Measurements from ENCODE around the gene NBPF4.
"Not testable (repeated sequence)": the region's sequence is repeated elsewhere in the genome, so short reads cannot be mapped to it uniquely, and the experiment has no call there.

NBPF4 gene

DNA sequence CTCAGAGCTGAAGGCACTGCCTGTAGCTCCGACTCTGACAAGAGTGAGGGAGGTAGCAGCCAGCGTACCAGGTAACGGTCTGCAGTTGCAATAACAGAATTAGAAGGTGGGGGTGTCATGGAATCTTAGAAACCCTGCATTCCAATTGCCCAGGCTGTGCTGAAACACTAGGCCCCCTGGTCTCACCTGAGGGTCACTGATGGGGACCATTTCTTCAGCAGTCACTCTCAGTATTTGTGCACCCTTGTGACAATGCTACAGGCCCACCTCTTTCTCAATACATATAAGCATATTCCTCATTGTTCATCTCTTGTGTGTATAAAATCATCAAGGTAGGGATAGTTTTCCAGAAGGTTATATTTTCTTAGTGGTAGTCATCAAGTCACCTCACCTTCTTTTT, at the start of gene NBPF4:
NBPF4 (minus strand) TSS at position 101 of the 400 bp plus-strand sequence. CDS start 315 bp downstream, outside the sequence.
- not testable (repeated sequence) for H3K4me3 ChIP-seq

GRCh38 chr1:108282528-108283257, 38.8 kb upstream of the NBPF4 start:
- H3K4me3 ChIP-seq, H3K27ac ChIP-seq: not testable (repeated sequence)

More for the DNA sequence above, at the start of gene NBPF4:
- not testable (repeated sequence) for H3K27ac ChIP-seq

DNA sequence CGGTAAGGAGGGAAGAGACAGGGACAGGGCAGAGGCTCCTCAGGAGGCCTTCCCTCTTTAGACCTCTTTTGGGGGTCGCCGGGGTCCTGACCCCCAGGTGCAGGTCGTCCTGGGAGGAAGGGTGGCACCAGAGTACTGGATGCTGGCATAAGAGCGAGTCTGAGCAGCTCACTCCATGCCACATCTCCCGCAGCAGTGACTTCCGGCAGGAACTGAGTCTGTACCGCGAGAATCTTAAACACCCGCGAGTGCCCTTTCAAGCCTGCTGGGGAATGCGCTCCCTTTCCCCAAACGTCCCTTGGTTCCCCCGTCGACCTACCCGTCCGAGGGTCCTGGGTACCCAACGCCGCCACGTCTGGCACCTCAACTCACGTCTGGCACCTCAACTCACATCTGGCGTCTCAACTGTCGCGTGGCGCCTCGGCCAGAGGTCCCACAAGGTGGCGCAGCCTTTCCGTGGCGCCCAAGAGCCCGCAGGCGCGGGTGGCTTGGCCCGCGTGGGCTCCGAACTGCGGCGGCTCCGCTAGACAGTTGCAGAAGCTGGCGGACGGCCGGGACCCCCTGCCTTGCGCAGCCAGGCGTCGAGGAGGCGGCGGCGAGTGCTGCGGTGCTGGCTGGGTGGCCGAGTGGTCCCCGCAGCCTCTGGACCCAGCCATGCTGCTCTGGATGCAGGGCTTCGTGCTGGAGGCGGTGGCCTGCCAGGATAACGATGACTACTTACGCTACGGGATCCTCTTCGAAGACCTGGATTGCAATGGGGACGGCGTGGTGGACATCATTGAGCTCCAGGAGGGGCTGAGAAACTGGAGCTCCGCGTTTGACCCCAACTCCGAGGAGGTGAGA, 28.8 kb upstream of the NBPF4 start:
- H3K4me3 ChIP-seq, H3K27ac ChIP-seq: not testable (repeated sequence)

DNA sequence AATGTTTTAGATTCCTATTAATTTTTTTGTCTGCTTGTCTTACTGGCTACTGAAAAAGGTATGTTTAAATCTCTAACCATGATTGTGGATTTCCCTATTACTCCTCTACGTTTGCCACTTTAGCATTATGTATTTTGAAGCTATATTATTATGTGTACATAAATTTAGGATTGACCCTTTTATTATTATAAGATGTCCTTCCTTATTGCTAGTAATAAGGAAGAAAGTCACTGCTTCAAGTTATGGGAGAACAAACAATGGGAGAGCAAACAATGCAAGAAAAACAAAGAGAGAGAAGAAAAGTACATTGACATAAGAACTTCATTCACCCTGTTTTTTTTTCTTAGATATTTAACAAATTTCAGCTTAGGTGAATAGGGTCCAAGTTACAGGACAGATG, 23.2 kb upstream of the NBPF4 start:
- H3K4me3 ChIP-seq, H3K27ac ChIP-seq: not testable (repeated sequence)

DNA sequence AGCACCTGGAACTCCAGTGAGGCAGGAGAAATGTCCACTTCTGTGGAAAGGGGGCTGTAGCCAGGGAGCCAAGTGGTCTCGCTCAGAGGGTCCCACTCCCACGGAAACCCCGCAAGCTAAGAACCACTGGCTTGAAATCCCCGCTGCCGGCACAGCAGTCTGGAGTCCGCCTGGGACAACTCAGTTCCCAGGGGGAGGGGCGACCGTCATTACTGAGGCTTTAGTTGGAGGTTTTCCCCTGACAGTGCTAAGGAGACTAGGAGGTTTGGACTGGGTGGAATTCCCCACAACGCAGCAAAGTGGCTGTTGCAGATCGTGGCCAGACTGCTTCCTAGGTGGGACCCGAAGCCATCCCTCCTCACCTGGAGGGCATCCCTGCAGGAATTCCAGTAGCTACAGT, 18.1 kb upstream of the NBPF4 start:
- H3K27ac ChIP-seq, result not testable (repeated sequence)

GRCh38 chr1:108261519-108261918, 17.6 kb upstream of the NBPF4 start:
- H3K27ac ChIP-seq, H3K4me3 ChIP-seq: not testable (repeated sequence)

More for the DNA sequence above, 18.1 kb upstream of the NBPF4 start:
- H3K4me3 ChIP-seq, result not testable (repeated sequence)

DNA sequence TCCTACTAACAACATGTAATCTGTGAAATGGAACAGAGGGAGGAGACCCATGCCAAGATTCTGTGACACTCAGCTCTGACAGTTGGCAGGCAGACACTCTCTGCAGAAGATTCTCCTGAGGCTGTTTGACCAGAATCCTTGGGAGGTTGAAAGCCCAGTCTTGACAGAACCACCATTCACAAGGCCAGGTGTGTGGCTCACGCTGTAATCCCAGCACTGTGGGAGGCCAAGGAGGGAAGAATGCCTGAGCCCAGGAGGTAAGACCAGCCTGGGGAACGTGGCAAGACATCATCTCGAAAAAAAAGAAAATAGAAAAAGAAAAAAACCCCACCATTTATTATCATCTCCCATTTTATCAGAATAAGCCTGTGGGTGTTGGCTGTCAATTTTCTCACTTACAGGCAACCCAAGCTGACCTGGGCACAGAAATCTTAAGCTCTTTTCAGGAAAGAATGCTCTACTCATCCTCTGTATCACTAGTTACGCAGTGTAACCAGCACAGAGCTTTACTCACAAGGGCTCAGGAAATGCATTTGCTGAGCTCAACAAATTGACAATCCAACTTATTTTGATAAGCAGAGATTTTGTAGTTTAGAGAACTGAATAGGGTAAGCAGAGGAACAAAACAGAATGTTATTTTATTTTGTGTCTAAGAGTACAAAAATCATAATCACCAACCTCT, 16.8 kb upstream of the NBPF4 start:
- H3K27ac ChIP-seq, H3K4me3 ChIP-seq: not testable (repeated sequence)

GRCh38 chr1:108255426-108255825, 11.6 kb upstream of the NBPF4 start:
- H3K27ac ChIP-seq, H3K4me3 ChIP-seq: not testable (repeated sequence)

DNA sequence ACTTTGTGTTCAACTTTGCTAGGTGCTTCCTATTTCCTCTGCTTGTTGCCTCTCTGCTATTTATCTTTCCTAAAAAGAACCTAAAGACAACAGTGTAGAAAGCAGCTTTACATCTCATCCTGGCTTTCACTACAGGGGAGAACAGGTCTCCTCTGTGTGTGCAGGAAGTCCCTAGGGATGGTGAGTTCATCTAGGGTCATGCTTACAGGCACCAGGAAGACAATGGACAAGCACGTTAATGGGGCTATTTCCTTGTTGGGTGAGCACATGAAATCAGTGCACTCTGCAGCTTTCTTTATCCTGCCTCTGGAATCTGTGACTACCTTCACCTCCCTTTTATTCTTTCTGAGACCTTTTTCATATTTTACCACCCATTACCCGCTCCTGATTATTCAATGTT, 4.5 kb downstream of the NBPF4 start:
- not testable (repeated sequence) for H3K4me3 ChIP-seq, H3K27ac ChIP-seq

DNA sequence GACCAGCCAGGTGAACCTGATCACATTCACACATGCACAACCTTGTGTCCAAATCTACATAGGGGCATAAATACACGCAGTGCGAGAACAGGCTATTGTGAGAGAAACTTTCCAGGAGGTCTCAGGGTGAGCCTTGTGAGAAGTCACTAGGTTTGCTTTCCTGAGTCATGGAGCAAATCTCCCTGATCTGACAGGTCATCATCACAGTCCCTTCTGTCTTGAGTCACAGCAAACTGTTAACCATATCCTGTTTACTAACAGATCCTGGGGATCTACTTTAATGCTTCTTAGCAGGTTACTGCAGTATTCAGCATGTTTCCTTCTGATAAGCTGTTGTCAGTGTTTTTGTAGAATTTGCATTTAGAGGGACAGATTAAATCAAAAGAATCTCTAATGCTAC, 8.6 kb downstream of the NBPF4 start:
- H3K27ac ChIP-seq, H3K4me3 ChIP-seq: not testable (repeated sequence)

DNA sequence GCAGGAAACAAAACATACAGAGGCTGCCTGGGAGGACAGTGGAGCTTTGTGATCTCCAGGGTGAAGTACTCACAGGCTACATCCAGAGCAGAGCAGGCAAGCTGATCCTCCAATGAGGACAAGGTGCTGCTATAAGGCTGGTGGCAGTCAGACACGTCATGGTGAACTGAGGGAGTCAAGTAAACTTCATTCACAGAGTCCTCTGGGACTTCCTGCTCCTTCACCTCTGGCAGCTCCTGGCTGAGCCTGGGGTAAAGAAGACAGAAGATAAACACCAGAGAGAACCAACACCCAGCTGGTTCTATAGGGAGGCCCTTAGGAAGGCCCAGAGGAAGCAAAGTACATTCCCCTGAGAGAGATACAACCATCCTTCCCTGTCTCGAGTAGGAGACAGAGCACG, 11.7 kb downstream of the NBPF4 start:
- not testable (repeated sequence) for H3K27ac ChIP-seq, H3K4me3 ChIP-seq

- H3K4me3 ChIP-seq, H3K27ac ChIP-seq: not testable (repeated sequence)
Measured at GRCh38 chr1:108229976-108230375, 13.9 kb downstream of the NBPF4 start.

GRCh38 chr1:108227772-108228171, 16.1 kb downstream of the NBPF4 start:
- H3K27ac ChIP-seq, H3K4me3 ChIP-seq: not testable (repeated sequence)

GRCh38 chr1:108226855-108227254, 17.0 kb downstream of the NBPF4 start:
- H3K4me3 ChIP-seq, H3K27ac ChIP-seq: not testable (repeated sequence)

DNA sequence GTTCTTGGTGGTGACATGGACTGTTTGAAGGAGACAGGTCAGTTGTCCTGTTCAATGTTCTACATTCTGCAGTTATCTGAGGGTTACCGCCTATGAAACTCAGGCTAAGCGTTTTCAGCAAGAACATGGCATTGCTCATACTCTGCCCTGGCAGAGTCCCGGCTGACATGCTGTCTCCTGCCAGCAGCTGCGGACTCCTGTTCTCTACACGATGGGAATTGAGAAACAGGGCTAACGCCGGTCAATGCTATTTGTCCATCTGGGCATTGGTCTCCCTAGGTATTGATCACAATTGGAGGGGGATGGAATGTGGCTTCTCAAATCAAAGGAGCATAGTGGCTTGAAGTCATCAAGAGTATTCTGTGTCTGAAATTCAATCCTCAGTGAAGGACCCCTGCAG, 20.6 kb downstream of the NBPF4 start:
- not testable (repeated sequence) for H3K27ac ChIP-seq, H3K4me3 ChIP-seq

DNA sequence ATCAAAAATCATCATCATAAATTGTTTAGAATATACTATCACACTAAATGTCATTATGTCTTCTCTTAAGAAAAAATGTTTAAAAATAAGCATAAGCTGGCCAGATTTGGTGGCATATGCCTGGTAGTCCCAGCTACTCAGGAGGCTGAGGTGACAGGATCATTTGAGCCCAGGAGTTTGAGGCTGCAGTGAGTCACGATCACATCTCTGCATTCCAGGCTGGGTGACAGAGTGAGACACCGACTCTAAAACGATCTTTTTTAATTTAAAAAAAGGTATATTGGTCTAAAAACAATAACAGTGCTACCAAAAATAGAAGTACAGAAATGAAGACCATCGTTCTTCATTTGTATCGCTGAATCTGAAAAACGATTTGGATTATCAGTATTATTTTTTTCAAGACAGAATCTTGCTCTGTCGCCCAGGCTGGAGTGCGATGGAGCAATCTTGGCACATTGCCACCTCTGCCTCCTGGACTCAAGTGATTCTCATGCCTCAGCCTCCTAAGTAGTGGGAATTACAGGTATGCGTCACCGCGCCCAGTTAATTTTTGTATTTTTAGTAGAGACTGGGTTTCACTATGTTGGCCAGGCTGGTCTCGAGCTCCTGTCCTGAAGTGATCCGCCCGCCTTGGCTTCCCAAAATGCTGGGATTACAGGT, 26.2 kb downstream of the NBPF4 start:
- H3K4me3 ChIP-seq, H3K27ac ChIP-seq: not testable (repeated sequence)

DNA sequence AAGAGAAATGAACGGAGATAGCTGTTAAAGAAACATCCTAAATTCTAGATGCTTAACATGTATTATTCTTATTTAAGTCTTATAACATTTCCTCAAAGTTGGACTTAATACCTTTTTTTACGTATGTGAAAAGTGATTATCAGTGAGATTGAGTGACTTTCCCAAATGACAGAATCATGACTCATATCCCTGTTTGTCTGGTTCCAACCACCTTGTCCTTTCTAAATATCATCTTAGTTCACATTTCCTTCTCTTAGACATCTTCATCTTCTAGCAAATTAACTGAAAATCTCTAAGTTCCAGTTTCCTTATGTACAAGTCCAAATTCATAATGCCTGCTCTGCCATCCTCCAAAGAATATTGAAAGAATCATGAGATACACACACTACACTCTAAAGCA, 26.9 kb downstream of the NBPF4 start:
- H3K4me3 ChIP-seq, H3K27ac ChIP-seq: not testable (repeated sequence)

DNA sequence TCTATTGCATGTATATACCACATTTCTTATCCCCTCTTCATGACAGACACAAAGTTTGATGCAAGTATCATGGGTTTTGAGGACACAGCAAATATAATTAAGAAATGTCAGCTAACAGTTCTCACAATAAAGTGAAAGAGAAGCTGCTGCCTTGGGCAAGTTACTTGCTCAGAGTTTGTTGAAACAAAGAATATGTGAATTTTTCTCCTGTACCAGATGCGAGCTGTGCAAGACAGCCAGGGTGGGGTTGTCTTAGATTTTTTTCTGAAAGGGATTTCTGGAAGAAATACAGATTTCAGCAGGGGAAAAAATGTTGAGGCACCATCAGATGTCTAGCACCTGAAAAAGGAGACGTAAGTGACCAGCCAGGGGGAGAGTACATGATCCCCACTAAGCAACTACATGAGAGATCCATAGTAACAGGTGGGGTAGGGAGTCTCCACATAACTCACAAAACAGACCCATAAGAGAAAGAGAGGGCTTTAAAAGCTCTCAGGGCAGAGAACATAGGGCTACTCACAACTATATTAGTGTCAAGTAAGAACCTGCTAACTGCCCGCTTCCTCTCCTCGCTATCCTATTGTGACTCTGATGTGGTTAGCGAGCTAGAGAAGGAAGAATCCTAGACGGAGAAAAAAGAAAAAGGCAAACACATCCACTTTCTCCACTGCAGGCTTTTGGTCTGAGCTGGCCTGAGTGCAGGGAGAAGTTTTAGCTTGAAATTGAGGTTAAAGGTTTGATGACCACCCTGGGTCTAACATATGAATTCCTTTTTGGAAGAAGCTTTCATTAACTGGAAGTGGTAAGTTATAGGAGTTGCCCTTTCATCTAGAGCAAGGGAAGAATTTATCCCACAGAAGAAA, 27.6 kb downstream of the NBPF4 start:
- H3K4me3 ChIP-seq, H3K27ac ChIP-seq: not testable (repeated sequence)

Data from skin epidermis (tissue), 12 donors.